ENCODE results near the gene PRR36. TPM values are rescaled to one million over a fixed set of nuclear protein-coding genes. Genes with fewer than 3 reads are reported as not detected.

The PRR36 gene
- total and polyA plus RNA-seq, 2 donors (not counting 1 experiment from before 2014, with no cell fraction given): 0.01 TPM; not detected in 1

DNA sequence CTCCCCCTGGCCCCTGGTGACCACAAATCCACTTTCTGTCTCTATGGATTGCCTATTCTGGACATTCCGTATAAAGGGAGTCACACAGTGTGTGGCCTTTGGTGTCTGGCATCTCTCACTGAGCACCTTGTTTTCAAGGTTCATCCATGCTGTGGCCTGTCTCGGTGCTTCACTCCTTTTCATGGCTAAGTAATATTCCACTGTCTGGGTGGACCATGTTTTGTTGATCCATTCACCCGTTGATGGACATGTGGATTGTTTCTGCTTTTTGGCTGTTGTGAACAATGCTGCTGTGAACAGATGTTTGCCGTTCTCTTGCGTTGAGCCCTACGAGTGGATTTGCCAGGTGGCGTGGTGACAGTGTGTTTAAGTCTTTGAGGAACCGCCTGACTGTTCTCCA, 33.6 kb downstream of the PRR36 start:
- no peaks in the 10 kb centered on the region for H3K27me3 ChIP-seq (replicated peaks in 1 of 4; ENCODE audit: control extremely low read depth in 1 of 4, control insufficient read depth in 3 of 4, insufficient read depth in 4 of 4, low read length in 3 of 4)
- no peaks in the 10 kb centered on the region for H3K4me1 Mint-ChIP-seq

DNA sequence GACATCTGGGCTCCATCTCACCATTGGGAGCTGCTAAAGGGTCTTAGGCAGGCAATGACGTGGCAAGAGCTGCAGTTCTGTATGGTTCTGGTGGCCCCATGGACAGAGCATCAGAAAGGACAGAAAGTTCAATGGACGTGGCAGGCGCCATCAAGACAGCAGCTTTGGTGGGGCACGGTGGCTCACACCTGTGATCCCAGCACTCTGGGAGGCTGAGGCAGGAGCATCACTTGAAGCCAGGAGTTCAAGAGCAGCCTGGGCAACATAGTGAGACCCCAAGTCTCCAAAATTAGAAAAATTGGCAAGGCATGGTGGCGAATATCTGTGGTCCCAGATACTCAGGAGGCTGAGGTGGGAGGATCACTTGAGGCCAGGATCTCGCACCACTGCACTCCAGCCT, 34.7 kb downstream of the PRR36 start:
- H3K79me2 ChIP-seq (ENCODE audit: control insufficient read depth, insufficient read depth, low read length): peaks cover 16% of the 10 kb centered on the region
- H2AFZ ChIP-seq (ENCODE audit: insufficient read depth, low read depth, low read length, poor library complexity, severe bottlenecking): no peak overlapping the region
- H3K4me1 Mint-ChIP-seq: no peaks in the 10 kb centered on the region
- DNase-seq: no peak
- H3K9me3 ChIP-seq (ENCODE audit: control extremely low read depth in 1 of 3, control insufficient read depth in 2 of 3, insufficient read depth in 1 of 3, low read length in 2 of 3): peaks cover 0 to 4% (median 0%) of the 10 kb centered on the region in 3 donors
- intact Hi-C loops (cut with micrococcal nuclease): no loop called here
- no peak overlapping the region for H3K27ac ChIP-seq (ENCODE audit: low read length in 2 of 2)
- no peak overlapping the region for H3K9ac ChIP-seq (ENCODE audit: low read length)
- WGBS (ENCODE audit: insufficient coverage): 98% methylated on average over 5 of the region's 6 CpGs
- no peaks in the 10 kb centered on the region for H3K27me3 ChIP-seq (replicated peaks in 1 of 4; ENCODE audit: control extremely low read depth in 1 of 4, control insufficient read depth in 3 of 4, insufficient read depth in 4 of 4, low read length in 3 of 4)
- POLR2A ChIA-PET: interaction anchor here (0.5 kb wide), 1 partner anchor 276 kb away, joined by 3 read pairs; no protein-coding TSS in a partner anchor
- no peak overlapping the region for H3K4me3 ChIP-seq (ENCODE audit: control extremely low read depth in 1 of 5, extremely low read depth in 1 of 5, insufficient read depth in 1 of 5, low read depth in 2 of 5, low read length in 4 of 5)
- H3K9me3 Mint-ChIP-seq (ENCODE audit: insufficient read depth): no peaks in the 10 kb centered on the region
- no peak for ATAC-seq (ENCODE audit: low read depth)
- H4K20me1 ChIP-seq (ENCODE audit: control insufficient read depth, insufficient read depth, low read length, poor library complexity, severe bottlenecking): peaks cover 2% of the 10 kb centered on the region
- no peaks in the 10 kb centered on the region for H3K4me1 ChIP-seq (ENCODE audit: control insufficient read depth in 2 of 2, insufficient read depth in 2 of 2, low read length in 2 of 2)
- no peak overlapping the region for H3K4me3 Mint-ChIP-seq
- no peak overlapping the region for H3K4me2 ChIP-seq (replicated peaks; ENCODE audit: low read depth, low read length, poor library complexity, severe bottlenecking)
- no peak for TF ChIP-seq EZH2 (IDR thresholded peaks at IDR 0.05; ENCODE audit: borderline replicate concordance, insufficient read depth, low read depth, low read length, poor library complexity, severe bottlenecking)
- TF ChIP-seq, protein P1, sequence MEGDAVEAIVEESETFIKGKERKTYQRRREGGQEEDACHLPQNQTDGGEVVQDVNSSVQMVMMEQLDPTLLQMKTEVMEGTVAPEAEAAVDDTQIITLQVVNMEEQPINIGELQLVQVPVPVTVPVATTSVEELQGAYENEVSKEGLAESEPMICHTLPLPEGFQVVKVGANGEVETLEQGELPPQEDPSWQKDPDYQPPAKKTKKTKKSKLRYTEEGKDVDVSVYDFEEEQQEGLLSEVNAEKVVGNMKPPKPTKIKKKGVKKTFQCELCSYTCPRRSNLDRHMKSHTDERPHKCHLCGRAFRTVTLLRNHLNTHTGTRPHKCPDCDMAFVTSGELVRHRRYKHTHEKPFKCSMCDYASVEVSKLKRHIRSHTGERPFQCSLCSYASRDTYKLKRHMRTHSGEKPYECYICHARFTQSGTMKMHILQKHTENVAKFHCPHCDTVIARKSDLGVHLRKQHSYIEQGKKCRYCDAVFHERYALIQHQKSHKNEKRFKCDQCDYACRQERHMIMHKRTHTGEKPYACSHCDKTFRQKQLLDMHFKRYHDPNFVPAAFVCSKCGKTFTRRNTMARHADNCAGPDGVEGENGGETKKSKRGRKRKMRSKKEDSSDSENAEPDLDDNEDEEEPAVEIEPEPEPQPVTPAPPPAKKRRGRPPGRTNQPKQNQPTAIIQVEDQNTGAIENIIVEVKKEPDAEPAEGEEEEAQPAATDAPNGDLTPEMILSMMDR (IDR thresholded peaks at IDR 0.05): no peak
- no peaks in the 10 kb centered on the region for H3K27me3 Mint-ChIP-seq
- no peaks in the 10 kb centered on the region for H3K36me3 ChIP-seq (replicated peaks in 1 of 2; ENCODE audit: control extremely low read depth in 1 of 2, control insufficient read depth in 1 of 2, extremely low read depth in 1 of 2, insufficient read depth in 2 of 2, low read length in 1 of 2)
- H3K27ac Mint-ChIP-seq: no peak overlapping the region
- CTCF ChIA-PET: interaction anchor here (0.7 kb wide), 1 partner anchor 158 kb away, joined by 3 read pairs; the partner anchor contains the start of gene TRAPPC5

More for the DNA sequence above, 33.6 kb downstream of the PRR36 start:
- Histone ChIP-seq H4K20me1 (ENCODE audit: control insufficient read depth, insufficient read depth, low read length, poor library complexity, severe bottlenecking) (peaks cover 11% of the 10 kb centered on the region), H3K79me2 (ENCODE audit: control insufficient read depth, insufficient read depth, low read length) (peaks cover 16% of the 10 kb centered on the region), H3K9me3 (ENCODE audit: control extremely low read depth in 1 of 3, control insufficient read depth in 2 of 3, insufficient read depth in 1 of 3, low read length in 2 of 3) (peaks cover 0 to 4% (median 0%) of the 10 kb centered on the region in 3 donors), H3K9ac (ENCODE audit: low read length) (no peak overlapping the region), H3K27ac (ENCODE audit: low read length in 2 of 2) (no peak overlapping the region), H3K36me3 (replicated peaks in 1 of 2; ENCODE audit: control extremely low read depth in 1 of 2, control insufficient read depth in 1 of 2, extremely low read depth in 1 of 2, insufficient read depth in 2 of 2, low read length in 1 of 2) (no peaks in the 10 kb centered on the region), H3K4me1 (ENCODE audit: control insufficient read depth in 2 of 2, insufficient read depth in 2 of 2, low read length in 2 of 2) (no peaks in the 10 kb centered on the region), H3K4me3 (ENCODE audit: control extremely low read depth in 1 of 5, extremely low read depth in 1 of 5, insufficient read depth in 1 of 5, low read depth in 2 of 5, low read length in 4 of 5) (no peak overlapping the region), H3K4me2 (replicated peaks; ENCODE audit: low read depth, low read length, poor library complexity, severe bottlenecking) (no peak overlapping the region), H2AFZ (ENCODE audit: insufficient read depth, low read depth, low read length, poor library complexity, severe bottlenecking) (no peak overlapping the region)
- intact Hi-C loops (cut with micrococcal nuclease): no loop called here
- DNase-seq (no peak), ATAC-seq (ENCODE audit: low read depth) (no peak)
- H3K4me3 Mint-ChIP-seq: no peak overlapping the region
- 92% methylated on average over 5 of the region's 8 CpGs for WGBS (ENCODE audit: insufficient coverage)
- no peak for TF ChIP-seq EZH2 (IDR thresholded peaks at IDR 0.05; ENCODE audit: borderline replicate concordance, insufficient read depth, low read depth, low read length, poor library complexity, severe bottlenecking)
- TF ChIP-seq, protein P1 (IDR thresholded peaks at IDR 0.05): no peak
- POLR2A ChIA-PET: no interaction called here
- H3K27ac Mint-ChIP-seq: no peak overlapping the region
- no peaks in the 10 kb centered on the region for H3K27me3 Mint-ChIP-seq
- CTCF ChIA-PET: no interaction called here
- H3K9me3 Mint-ChIP-seq (ENCODE audit: insufficient read depth): no peaks in the 10 kb centered on the region
